Esophagus muscularis mucosa (tissue), 4 donors: ENCODE measurements around the gene TRPC3. TPM values are rescaled to one million over a fixed set of nuclear protein-coding genes. Genes with fewer than 3 reads are reported as not detected.

ENCODE experiments used
- DNase-seq: peaks from one replicate; pipeline ENCODE4 v3.0.0-alpha.2; 2017; ENCODE audit errors: extremely low spot score
- H3K27ac ChIP-seq, 4 donors: fragments of 200-600 bp; sonication (generic); replicated peaks in 1 of 4; 1 replicate in 3 of 4; 2 replicates in 1 of 4; pipeline ENCODE4 v1.5.1; 2016 to 2019; ENCODE audit warnings: mild to moderate bottlenecking in 1 of 4
- H3K27me3 ChIP-seq, 4 donors: fragments of 200-600 bp; sonication (generic); one replicate each; pipeline versions ENCODE4 v1.5.1 to v1.6.0; 2016 to 2019
- H3K36me3 ChIP-seq, 4 donors: fragments of 200-600 bp; sonication (generic); one replicate each; pipeline ENCODE4 v1.5.1; 2016 to 2019
- H3K4me1 ChIP-seq, 4 donors: fragments of 200-600 bp; sonication (generic); one replicate each; pipeline ENCODE4 v1.5.1; 2016 to 2019
- H3K4me3 ChIP-seq, 4 donors: fragments of 200-600 bp; sonication (generic); 1 replicate in 2 of 4; 2 replicates in 2 of 4; pipeline ENCODE4 v1.5.1; 2016 to 2019; ENCODE audit warnings: mild to moderate bottlenecking in 4 of 4, moderate library complexity in 1 of 4
- H3K9me3 ChIP-seq, 4 donors: fragments of 200-600 bp; sonication (generic); 1 replicate in 3 of 4; 2 replicates in 1 of 4; pipeline ENCODE4 v1.5.1; 2016 to 2019
- EP300 ChIP-seq: sonication (generic); formaldehyde crosslinking; IDR thresholded peaks from one replicate; pipeline ENCODE4 v1.6.1; 2017; ENCODE audit warnings: antibody characterized with exemption
- POLR2A ChIP-seq: fragments of 450-650 bp; IDR thresholded peaks from one replicate; pipeline ENCODE4 v1.6.1; 2017; ENCODE audit warnings: antibody characterized with exemption, moderate library complexity, mild to moderate bottlenecking, low read depth
- POLR2AphosphoS5 ChIP-seq, 2 donors: sonication (generic); formaldehyde crosslinking; IDR thresholded peaks; one replicate each; pipeline ENCODE4 v1.6.1; 2017; ENCODE audit warnings: antibody characterized with exemption in 2 of 2
- WGBS: methylation state at CpG from one replicate; pipeline ENCODE4 v1.1.5; 2018; 5-methylcytosine and 5-hydroxymethylcytosine counted together
- intact Hi-C: fragments of 100-400 bp; cut with DNase I; formaldehyde crosslinking; loops from one replicate; pipeline ENCODE4 v1.15.1; 2023
- total RNA-seq, 4 donors: library from RNA; depleted of rRNA; stranded (reverse); fragments of >200 nt; gene quantifications; one replicate each; pipeline versions ENCODE4 v1.1.0 to v1.2.1, GENCODE V29; 2016
- TF ChIP-seq, protein P1 (sequence below), 3 experiments: fragments of 200-600 bp in 2 of 3; fragments of 450-650 bp in 1 of 3; sonication (generic) in 2 of 3; IDR thresholded peaks; one replicate each; pipeline ENCODE4 v1.5.1; 2017 to 2019; ENCODE audit warnings: antibody characterized with exemption in 3 of 3, mild to moderate bottlenecking in 2 of 3, moderate library complexity in 1 of 3

TRPC3 gene
- under 1 TPM; 0.42 to 0.71 (median 0.62) TPM for total RNA-seq

- peaks cover 14 to 26% (median 24%) of the 10 kb centered on the region in 4 donors for H3K4me1 ChIP-seq
- peaks cover 0 to 30% (median 0%) of the 10 kb centered on the region in 4 donors for H3K27me3 ChIP-seq
- no peaks in the 10 kb centered on the region for H3K36me3 ChIP-seq
- peak within 1 kb of the TSS; percentile 59 to 70 (median 65) for H3K4me3 ChIP-seq
- no peaks in the 10 kb centered on the region for H3K9me3 ChIP-seq
- TF ChIP-seq, protein P1, sequence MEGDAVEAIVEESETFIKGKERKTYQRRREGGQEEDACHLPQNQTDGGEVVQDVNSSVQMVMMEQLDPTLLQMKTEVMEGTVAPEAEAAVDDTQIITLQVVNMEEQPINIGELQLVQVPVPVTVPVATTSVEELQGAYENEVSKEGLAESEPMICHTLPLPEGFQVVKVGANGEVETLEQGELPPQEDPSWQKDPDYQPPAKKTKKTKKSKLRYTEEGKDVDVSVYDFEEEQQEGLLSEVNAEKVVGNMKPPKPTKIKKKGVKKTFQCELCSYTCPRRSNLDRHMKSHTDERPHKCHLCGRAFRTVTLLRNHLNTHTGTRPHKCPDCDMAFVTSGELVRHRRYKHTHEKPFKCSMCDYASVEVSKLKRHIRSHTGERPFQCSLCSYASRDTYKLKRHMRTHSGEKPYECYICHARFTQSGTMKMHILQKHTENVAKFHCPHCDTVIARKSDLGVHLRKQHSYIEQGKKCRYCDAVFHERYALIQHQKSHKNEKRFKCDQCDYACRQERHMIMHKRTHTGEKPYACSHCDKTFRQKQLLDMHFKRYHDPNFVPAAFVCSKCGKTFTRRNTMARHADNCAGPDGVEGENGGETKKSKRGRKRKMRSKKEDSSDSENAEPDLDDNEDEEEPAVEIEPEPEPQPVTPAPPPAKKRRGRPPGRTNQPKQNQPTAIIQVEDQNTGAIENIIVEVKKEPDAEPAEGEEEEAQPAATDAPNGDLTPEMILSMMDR (IDR thresholded peaks at IDR 0.05) = no peak
- TF ChIP-seq POLR2A (no peak), POLR2AphosphoS5 (IDR thresholded peaks at IDR 0.05) (no peak), EP300 (no peak)
- peak within 1 kb of the TSS; percentile 21 to 50 (median 49) for H3K27ac ChIP-seq
- intact Hi-C loops = no loop called here
- DNase-seq = no peak
- WGBS = 0% methylated on average over 17 of the region's 69 CpGs
These were observed at the start of gene TRPC3 for GRCh38 chr4:121951521-121952110. Gene TRPC3 (minus strand): TSS chr4:121952060. CDS start chr4:121951680, 380 bp downstream.

- 53% methylated on average over 4 of the region's 4 CpGs for WGBS
- no peak overlapping the region for H3K27ac ChIP-seq
- no peaks in the 10 kb centered on the region for H3K27me3 ChIP-seq
- intact Hi-C loops = no loop called here
- no peak overlapping the region for H3K4me3 ChIP-seq
- TF ChIP-seq, protein P1 (IDR thresholded peaks at IDR 0.05) = no peak
- TF ChIP-seq EP300 (no peak), POLR2A (no peak), POLR2AphosphoS5 (IDR thresholded peaks at IDR 0.05) (no peak)
- no peaks in the 10 kb centered on the region for H3K36me3 ChIP-seq
- DNase-seq = no peak
- no peaks in the 10 kb centered on the region for H3K9me3 ChIP-seq
- H3K4me1 ChIP-seq = no peaks in the 10 kb centered on the region
These were observed 49.0 kb upstream of the TRPC3 start for GRCh38 chr4:122000849-122001248.

DNA sequence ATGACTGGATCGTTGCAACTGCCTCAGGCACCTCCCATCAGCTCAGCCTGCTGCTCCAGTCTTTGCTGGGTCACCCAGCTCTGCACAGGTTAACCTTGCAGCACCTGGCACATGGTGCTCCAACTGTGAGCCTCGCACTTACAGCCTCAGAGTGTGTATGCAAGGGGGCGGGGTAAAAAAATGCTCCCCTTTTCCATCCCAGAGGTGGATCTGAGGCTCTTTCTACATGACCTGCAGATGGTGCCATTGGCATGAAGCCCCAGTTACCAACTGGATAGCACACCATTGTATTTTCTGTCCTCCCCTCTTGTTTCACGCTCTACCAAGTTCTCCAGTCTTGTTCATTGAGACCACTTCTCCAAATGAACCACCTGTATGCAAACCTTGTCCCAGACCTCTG, 46.2 kb upstream of the TRPC3 start:
- DNase-seq = no peak
- WGBS = 85% methylated on average over 4 of the region's 4 CpGs
- intact Hi-C loops = no loop called here

DNA sequence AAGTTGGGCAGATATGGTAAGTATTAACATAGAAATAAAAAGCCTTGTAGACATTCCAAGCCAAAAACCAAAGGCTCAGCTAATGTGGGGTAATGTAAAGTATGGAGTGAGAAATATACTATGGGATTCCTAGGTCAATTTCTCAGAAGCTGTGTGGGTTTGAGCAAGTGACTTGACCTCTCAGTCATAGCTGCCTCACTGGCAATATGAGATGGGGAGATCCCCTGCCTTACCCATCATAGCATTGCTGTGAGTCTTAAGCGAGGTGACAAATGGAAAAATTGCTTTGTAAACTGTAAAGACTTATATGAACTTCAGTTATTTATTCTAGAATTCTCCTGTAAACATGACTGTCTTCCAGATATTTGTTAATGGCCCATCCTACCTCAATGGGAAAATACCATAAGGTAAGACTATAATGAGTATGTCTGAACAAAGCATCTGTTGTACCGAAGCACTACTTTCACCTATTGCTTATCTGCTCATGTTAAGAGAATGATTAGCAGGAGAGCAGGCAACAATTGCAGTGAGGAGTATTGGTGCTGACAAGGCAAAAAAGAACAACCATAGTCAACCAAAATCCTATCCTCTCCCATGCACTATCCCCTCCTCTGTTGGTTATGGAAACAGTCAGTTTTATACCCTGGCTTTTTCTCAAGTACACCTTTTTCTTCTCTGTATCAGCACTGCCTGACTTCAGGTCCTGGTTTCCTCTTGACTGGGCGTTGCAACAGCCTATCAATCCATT, 44.1 kb upstream of the TRPC3 start:
- Histone ChIP-seq H3K36me3 (no peaks in the 10 kb centered on the region), H3K27ac (no peak overlapping the region), H3K9me3 (no peaks in the 10 kb centered on the region), H3K4me1 (no peaks in the 10 kb centered on the region), H3K27me3 (no peaks in the 10 kb centered on the region), H3K4me3 (no peak overlapping the region)
- TF ChIP-seq POLR2AphosphoS5 (IDR thresholded peaks at IDR 0.05) = no peak
- TF ChIP-seq EP300 = no peak
- intact Hi-C loops = no loop called here
- WGBS = 71% methylated on average over 3 of the region's 3 CpGs
- no peak for DNase-seq

More for the DNA sequence above, 46.2 kb upstream of the TRPC3 start:
- H3K27ac ChIP-seq = no peak overlapping the region
- H3K27me3 ChIP-seq = no peaks in the 10 kb centered on the region
- H3K4me3 ChIP-seq = no peak overlapping the region
- no peaks in the 10 kb centered on the region for H3K9me3 ChIP-seq
- TF ChIP-seq POLR2A (no peak), EP300 (no peak)
- TF ChIP-seq, protein P1 (IDR thresholded peaks at IDR 0.05) = no peak
- H3K4me1 ChIP-seq = no peaks in the 10 kb centered on the region
- H3K36me3 ChIP-seq = no peaks in the 10 kb centered on the region

GRCh38 chr4:121991968-121992367, 40.1 kb upstream of the TRPC3 start:
- H3K9me3 ChIP-seq = no peaks in the 10 kb centered on the region
- no peaks in the 10 kb centered on the region for H3K36me3 ChIP-seq
- intact Hi-C loops = no loop called here
- H3K4me1 ChIP-seq = no peaks in the 10 kb centered on the region
- TF ChIP-seq EP300 (no peak), POLR2A (no peak), POLR2AphosphoS5 (IDR thresholded peaks at IDR 0.05) (no peak)
- TF ChIP-seq, protein P1 (IDR thresholded peaks at IDR 0.05) = no peak
- no peak overlapping the region for H3K4me3 ChIP-seq
- DNase-seq = no peak
- no peak overlapping the region for H3K27ac ChIP-seq
- no peaks in the 10 kb centered on the region for H3K27me3 ChIP-seq
